Brain pericyte (primary cell): ENCODE measurements around the gene LONP2.

Source experiments
- DNase-seq: peaks from one replicate; pipeline ENCODE4 v3.0.0-alpha.2; 2012; ENCODE audit warnings: low read depth, low spot score

Gene LONP2

GRCh38 chr16:48244080-48244862 is at the start of gene LONP2:
Gene LONP2 (plus strand): TSS chr16:48244300. CDS start chr16:48244389, 89 bp downstream.
- DNase-seq = peak; percentile 65

GRCh38 chr16:48194828-48195556 is 49.1 kb upstream of the LONP2 start:
- no peak for DNase-seq

GRCh38 chr16:48197294-48197693 is 46.8 kb upstream of the LONP2 start:
- no peak for DNase-seq

- DNase-seq = no peak
These were observed 42.4 kb upstream of the LONP2 start for GRCh38 chr16:48201515-48202201.

GRCh38 chr16:48203974-48204824 is 39.9 kb upstream of the LONP2 start:
- DNase-seq = no peak

GRCh38 chr16:48204825-48205151 is 39.3 kb upstream of the LONP2 start:
- DNase-seq = no peak

- DNase-seq = no peak
These were observed 37.4 kb upstream of the LONP2 start for GRCh38 chr16:48206594-48207242.

GRCh38 chr16:48210747-48211146 is 33.4 kb upstream of the LONP2 start:
- no peak for DNase-seq

GRCh38 chr16:48212033-48212432 is 32.1 kb upstream of the LONP2 start:
- no peak for DNase-seq

- no peak for DNase-seq
These were observed 28.4 kb upstream of the LONP2 start for GRCh38 chr16:48215738-48216137.

GRCh38 chr16:48217708-48218107 is 26.4 kb upstream of the LONP2 start:
- no peak for DNase-seq

GRCh38 chr16:48218473-48218872 is 25.6 kb upstream of the LONP2 start:
- no peak for DNase-seq

- DNase-seq = no peak
These were observed 23.2 kb upstream of the LONP2 start for GRCh38 chr16:48220891-48221290.

GRCh38 chr16:48223490-48223889 is 20.6 kb upstream of the LONP2 start:
- no peak for DNase-seq

- DNase-seq = no peak
These were observed 18.6 kb upstream of the LONP2 start for GRCh38 chr16:48225456-48225855.

GRCh38 chr16:48231727-48232492 is 12.2 kb upstream of the LONP2 start:
- no peak for DNase-seq

GRCh38 chr16:48232493-48233040 is 11.5 kb upstream of the LONP2 start:
- DNase-seq = no peak

- no peak for DNase-seq
These were observed 9.5 kb upstream of the LONP2 start for GRCh38 chr16:48234630-48235029.

GRCh38 chr16:48235058-48235555 is 9.0 kb upstream of the LONP2 start:
- no peak for DNase-seq
